ENCODE data around the gene KRT82.
A peak's percentile ranks its signal among the peaks of the same experiment; 100 is the strongest.
"Not testable (repeated sequence)": the region's sequence is repeated elsewhere in the genome, so short reads cannot be mapped to it uniquely, and the experiment has no call there.

The KRT82 gene

DNA sequence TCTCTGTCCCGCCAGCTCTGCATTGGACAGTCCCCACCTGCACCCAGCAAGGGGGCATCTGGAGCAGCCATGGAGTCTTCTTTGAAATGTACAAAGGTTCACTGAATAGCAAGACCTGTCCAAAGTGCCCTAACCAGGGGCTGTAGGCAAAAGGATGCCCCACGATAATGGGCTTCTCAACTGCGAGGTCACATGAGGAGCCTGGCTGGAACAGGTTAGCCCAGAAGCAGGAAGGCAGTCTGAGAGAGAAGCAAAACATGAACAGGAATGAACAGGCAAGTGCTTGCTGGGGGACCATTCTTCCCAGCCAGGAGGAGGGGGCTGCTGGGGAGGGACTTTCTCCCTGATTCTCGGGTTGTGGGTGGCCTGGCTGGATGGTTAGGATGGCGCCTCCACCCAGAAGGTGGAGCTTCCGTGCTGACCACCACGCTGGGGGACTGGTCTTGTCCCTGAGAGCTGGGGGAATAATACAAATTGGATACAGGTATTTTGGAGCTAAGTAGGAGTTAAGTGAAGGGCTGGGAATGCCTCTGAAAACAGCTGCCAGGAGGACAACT is 46.0 kb downstream of the KRT82 start:
- no peak for DNase-seq (ENCODE audit: low read depth)

DNA sequence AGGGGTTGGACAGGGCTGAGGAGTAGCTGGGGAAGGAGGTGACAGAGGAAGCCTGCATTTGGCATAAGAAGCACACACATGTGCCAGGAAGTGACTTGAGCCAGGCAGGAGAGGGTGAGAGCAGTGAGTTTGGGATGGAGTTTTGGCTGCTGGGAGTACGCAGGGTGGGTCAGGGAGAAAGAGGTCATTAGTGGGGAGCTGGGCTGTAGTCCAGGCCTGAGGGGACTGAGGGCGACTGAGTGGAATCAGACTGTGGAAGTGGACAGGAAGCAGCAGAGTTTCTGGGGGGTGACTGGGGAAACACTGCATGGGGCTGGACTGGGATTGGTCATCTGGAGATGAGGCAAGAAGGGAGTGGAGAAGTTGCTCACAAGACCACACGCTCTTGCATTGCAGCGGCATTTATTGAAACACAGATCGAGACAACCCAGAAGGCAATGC is 46.5 kb downstream of the KRT82 start:
- DNase-seq (ENCODE audit: low read depth): no peak

DNA sequence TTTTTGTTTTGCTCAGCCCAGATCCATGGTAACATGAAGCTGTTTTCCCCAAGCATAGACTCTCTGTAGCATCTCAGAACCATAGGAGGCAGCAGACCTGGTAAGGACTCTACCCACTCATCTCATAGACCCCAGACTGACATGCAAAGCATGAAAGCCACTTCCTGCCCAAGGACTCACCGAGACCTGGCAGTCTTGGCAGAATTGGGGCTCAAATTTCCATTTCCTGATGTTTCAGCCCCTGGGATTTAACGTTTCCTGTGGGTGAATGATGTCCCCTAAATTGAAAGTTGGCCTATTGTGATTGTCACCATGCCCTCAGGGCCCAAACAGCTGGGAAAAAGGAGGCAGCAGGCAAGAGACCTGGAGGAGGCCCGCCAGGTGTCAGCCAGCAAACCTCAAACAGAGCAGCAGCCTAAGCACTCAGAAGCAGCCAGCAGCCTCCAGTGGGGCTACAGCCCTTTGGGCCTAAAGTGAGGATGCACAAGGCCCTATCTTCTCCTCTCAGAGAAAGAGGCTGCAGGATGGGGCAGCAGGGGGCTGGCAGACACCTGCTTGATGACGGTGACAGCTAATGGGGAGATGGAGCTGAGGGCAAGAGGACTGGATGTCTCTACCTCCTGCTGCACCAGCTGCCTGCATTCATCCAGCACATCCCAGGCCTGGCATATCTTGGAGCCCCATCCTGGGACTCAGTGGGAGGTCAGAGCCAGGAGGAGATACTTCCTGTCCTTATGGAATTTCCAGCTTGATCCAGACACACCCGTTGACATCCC is 47.4 kb downstream of the KRT82 start:
- DNase-seq (ENCODE audit: low read depth): no peak

DNA sequence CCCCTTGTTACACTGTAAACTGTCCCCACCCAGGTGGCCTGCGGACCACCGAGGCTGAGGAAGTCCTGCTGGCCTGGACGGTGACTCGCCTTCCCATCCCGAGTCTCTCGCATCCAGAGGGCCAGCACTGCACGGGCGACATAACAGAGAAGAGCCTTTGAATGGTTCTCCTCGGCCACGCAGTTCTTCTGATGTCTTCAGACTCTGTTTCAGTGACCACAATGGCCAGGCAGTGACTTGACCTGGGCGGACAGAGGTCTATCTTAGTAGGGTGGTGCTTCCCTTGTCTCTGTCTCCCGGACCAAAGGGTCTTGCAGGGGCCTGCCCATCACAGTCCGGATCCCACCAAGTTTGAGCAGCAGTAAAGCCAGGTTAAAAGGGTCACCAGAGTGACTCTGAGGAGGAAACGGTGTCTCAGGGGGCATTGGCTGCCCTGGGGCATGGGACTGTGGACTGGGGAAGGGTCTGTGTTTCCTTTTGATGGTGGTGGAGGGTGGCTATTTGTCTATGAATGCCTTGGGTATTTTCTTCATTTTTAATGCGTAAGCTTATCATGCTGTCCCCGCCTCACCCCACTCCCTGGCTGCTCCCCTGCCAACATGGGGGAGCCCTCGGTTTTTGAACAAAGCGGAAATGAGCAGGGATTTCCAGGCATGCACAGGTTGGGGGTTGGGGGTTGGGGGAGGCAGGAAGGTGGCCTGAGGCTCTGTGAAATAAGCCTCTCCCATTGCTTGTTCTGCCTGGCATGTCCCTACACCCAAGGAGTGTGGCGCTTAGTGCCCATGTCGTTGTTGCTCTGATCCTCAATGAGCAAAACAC is 49.2 kb downstream of the KRT82 start:
- no peak for DNase-seq (ENCODE audit: low read depth)

DNA sequence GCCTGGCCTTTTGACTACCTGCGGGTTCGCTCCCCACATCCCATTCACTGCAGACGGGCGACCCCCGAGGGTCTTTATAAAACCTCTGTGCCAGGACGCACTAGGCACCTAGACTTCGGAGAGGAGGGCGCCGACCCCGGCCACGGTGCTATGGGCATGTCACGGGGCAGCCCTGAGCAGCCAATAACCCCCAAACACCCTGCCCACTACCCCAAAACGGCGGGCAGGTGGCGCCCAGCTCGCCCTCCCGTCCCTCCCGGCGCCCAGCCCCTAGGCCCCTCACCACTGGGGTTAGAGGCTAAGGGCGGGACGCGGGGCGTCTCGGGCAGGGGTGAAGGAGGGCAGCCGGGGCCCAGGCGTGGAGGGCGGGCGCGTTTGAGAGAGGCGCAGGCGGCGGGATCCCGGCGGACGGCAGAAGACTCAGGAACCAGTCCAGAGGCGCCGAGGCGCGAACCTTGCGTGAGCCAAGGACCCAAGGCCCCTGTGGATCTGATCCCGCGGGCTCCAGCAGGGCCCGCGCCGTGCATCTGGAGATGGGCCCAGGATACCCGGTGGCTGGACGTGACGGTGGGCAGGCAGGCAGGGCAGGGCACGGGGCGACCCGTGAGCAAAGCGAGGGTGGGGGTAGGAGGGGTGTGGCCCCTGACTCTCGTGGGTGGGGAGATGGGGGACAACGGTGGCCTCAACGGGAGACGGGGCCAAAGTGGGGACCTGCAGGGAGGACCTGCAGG is 49.9 kb downstream of the KRT82 start:
- no peak for DNase-seq (ENCODE audit: low read depth)

DNA sequence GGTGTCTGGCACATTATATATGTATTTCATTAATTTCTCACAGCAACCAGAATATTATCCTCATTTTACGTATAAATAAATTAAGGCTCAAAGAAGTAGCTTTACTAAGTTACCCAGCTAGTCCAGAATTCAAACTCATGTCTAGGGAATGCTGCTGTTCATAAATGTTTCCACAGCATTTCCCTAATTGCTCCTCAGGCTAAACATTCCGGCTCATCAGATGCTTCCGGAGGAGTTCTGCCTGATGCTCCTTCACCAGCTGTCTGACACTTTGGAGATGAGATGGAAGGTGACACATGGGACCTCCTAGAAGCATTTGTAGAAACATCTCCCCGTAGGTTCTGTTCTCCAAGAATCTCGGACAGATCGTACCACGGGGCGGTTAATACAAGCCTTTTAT is 51.0 kb downstream of the KRT82 start:
- DNase-seq (ENCODE audit: low read depth): no peak

DNA sequence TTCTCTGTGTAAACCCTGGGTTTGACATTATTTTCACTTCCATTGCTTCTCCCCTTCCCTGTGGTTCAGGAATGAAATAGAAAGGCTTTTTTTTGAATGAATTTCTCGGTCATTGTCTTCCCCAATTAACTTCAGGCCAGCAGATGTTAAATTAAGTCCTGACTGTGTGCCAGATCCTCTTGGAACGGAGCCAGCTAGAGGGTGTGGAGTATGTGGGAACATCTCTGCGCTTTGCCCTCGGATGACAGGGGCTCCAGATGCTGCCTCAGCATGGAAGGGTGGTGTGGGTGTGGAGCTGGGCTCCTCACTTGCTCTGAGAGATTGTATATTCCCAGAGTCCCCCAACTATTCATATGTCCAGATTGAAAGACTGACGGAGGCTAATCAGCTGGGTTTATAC is 51.9 kb downstream of the KRT82 start:
- DNase-seq (ENCODE audit: low read depth): no peak

DNA sequence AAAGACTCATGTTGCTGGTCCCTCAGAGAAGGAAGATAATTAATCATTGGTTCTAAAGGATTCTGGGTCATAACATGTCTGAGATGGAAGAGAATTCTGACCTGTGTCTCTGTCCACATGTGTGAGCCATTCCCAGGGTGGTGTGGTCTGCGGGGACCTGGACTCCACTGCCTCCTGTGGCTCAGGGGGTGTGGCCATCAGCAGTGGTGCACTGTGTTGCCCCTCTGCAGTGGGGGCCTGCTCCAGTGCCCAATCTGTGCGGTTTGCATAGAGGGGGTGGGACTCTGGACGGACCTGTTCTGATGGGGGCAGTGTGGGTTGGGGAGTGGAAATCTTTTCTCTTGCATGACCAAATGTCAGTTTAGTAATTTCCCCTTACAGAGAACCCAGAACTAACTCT is 52.4 kb downstream of the KRT82 start:
- DNase-seq (ENCODE audit: low read depth): no peak

DNA sequence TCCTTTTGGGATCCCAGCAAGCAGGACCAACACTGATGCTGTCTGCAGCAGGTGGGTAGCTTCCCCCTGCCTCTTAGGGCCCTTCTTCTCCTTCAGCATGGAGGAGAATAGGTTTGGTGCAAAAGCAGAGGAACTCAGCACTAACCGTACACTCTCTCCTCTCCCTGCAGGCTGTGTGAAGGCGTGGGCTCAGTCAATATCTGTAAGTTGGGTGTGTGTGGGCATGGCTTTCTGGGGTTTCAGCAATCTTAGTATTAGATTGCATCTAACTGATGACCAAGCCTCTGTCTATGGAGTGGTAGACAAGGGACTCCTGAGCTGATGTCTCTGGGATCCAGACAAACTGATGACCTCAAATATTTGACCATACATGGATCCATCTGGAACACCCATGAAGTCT is 53.2 kb downstream of the KRT82 start:
- no peak for DNase-seq (ENCODE audit: low read depth)

DNA sequence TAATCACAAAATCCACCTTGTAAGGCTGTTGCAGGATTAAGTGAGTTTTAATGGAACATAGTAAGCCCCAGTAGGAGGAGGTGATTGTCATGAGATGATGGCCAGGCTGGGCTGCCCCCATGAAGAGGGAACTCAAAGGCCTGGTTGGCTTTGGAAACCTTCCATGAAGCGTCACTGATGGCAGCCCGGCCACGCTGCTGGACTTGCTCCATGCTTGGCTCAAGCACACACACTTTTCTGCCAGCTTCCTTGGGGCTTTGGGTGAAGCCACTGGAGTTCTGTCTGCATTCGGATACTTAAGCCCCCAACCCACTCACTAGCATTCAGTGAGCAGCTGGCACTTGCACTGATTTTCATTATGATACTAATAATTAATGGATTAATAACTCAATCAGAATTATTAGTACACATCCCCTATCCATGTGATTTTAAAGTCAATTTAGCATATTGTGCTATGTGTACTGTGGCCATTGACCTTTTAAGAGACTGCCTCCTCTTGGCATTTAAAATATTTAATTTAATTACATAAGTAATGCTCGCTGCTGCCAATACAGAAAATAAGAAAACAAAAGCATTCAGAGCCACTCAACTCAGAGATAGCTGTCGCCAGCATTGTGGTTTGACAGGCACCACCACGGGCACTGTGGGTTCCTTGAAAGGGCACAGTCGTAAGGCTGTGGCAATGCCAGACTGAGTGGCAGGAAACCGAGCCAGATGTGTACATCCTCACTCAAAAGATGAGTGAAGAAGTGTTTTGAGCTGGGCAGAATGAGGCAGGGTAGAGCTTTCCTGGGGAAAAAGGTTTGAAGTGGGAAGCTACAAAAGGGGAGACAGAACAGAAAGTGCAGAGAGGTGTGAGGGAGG is 54.7 kb downstream of the KRT82 start:
- peak; percentile 43 for DNase-seq (ENCODE audit: low read depth)

DNA sequence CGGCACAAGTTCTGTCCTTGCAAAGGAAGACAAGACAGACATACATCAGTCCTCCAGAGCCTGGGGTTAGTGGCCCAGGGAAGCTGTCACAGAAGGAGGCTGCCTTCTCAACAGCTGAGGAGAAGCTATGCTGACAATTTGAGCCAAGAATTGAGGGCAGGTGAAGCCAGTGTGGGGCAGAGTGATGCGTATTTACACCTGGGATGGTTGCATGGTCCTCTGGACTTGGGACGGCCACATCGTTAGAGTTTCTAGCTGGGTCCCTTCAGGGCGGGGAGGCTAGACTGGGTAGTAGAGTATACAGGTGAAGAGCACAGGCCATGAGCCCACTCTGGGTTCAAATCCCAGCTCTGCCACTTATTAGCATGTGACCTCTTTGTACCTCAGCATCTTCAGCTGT is 55.3 kb downstream of the KRT82 start:
- no peak for DNase-seq (ENCODE audit: low read depth)

DNA sequence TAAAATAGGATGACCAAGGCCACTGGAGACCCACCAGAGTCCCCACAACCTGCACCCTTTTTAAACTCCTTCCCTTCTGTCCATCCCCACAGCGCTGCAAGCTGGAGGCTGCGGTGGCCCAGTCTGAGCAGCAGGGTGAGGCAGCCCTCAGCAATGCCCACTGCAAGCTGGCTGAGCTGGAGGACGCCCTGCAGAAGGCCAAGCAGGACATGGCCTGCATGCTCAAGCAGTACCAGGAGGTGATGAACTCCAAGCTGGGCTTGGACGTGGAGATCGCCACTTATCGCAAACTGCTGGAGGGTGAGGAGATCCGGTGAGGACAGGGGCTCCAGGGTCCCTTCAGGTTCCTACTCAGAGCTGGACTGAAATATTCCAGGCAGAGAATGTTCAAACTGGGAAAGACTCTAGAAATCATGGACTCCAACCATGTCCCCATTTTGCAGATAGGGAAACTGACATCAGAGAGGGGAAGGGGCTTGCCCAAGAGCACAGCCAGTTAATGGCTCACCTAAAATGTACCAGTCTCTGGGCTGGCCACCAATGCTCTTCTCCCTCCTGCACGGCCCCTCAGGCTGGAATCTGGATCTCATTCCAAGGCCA is 56.0 kb downstream of the KRT82 start:
- DNase-seq (ENCODE audit: low read depth): no peak

DNA sequence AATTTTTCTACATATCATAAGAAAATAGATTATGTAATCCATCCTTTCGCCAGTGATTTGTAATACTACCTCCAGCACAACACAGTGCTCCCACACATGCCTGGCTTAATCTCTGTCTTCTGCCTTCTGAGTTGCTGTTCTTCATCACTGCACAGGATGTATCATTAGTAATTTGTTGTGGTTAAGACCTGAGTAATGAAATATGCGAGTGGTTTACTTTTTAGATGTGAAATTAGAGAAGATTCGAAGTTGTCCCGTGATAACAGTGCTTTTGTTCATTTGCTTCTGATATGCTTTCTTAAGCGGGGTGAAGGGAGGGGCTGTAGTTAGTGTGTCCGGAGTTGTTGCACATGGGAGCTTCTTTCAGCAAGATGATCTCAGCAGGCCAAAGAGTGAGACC is 56.9 kb downstream of the KRT82 start:
- DNase-seq (ENCODE audit: low read depth): no peak

DNA sequence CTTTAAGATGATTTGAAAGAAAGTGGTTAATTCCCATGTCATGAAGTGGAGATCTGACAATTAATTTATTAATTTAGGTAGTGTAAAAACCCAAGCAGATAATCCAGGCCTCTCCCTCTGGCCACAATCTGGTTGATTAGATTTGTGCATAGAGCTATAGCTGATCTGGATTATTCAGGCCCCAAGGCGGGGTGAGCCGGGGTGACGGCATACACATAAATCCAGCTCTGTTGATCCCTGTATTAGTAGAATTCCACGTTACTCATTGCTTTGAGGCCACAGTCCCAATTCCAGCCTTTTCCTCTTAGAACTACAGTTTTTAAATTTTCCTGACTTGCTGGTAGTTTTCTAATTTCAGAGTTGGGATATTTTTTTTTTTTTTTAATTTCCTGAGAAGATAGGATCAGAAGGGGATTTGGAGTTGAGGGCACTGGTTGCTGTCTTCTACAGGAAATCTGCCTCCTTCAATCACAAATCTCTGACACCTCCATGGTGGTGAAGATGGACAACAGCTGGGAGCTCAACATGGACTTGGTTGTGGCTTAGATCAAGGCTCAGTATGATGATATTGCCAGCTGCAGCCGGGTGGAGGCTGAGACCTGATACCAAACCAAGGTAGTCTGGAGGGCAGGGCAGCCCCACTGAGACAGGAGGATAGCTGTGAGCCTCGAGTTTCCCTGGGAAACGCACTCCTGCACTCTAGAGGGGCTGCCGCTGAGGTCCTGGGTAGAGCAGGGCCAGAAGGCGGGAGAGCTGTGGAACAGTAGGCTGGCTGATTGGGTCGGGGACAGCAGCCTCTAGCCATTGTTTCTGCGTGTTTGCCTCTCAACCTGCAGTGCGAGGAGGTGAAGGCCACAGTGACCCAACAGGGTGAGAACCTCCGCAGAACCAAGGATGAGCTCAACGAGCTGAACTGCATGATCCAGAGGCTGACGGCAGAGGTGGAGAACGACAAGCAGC is 58.3 kb downstream of the KRT82 start:
- DNase-seq (ENCODE audit: low read depth): no peak

DNA sequence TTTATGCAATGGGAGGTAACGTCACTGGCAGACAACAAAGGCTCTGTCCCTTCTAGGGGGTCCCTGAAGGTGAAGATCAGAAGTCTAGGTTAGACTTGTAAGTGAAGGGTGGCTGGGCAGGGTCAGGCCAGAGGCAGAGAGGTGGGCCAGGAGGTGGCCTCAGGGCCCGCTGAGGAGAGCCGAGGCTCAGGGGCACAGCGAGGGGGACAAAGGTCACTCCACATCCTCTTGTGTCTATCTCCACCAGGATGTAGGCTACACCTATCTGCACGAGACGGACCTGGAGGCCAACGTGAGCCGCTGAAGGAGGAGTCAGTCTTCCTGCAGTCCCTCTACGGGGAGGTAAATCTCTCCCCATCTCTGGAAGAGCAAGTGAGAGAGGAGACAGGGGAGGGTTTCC is 59.1 kb downstream of the KRT82 start:
- no peak for DNase-seq (ENCODE audit: low read depth)

DNA sequence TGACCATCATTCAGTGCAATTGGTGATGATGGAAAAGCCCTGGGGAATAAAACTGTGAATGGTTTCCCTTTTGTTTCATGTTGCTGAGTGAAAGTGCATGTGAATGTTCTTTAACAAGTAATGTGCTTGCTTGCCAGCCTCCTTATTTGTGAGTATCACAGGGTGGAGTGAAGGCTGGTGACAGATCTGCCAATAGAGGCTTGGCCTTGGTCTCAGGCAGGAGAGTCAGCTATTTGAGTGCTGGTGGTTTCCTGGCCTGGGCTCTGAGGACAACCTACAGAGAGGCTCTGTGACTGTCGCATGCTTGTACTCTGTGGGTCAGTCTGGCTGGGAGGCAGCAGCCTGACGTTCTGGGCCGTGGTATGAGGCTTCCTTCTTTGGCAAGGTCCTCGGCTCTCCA is 59.5 kb downstream of the KRT82 start:
- DNase-seq (ENCODE audit: low read depth): no peak

DNA sequence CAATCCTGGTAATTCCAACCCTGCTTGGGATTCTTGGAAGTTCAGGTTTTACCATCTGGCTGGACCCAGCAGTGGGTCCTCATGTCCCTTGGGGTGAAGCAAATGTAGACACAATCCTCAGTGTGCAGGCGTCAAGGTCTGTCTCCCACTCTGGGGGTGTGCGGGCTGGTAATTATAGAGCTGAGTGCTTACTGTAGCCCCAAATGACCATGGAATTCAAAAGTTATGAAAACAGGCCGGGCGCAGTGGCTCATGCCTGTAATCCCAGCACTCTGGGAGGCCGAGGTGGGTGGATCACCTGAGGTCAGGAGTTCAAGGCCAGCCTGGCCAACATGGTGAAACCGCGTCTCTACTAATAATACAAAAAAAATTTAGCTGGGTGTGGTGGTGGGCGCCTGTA is 61.1 kb downstream of the KRT82 start:
- DNase-seq (ENCODE audit: low read depth): not testable (repeated sequence)

DNA sequence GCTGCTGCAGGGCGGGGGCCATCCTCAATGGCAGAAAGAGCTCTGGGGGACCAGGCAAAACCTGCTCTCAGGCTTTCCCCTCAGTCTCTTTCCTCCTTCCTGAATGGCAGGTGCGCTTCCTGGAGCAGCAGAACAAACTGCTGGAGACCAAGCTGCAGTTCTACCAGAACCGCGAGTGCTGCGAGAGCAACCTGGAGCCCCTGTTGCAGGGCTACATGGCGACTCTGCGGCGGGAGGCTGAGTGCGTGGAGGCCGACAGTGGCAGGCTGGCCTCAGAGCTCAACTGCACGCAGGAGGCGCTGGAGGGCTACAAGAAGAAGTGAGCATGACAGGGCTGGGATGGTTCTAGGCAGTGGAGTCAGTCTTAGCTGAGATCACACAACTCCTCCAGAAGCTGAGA is 62.0 kb downstream of the KRT82 start:
- no peak for DNase-seq (ENCODE audit: low read depth)
